Chondrocyte (in vitro differentiated cells): Measurements from ENCODE around the gene SLC39A11. TPM values are rescaled to one million over a fixed set of nuclear protein-coding genes. Genes with fewer than 3 reads are reported as not detected.

Experiments
- DNase-seq: peaks from one replicate; pipeline ENCODE4 v3.0.0; 2021; ENCODE audit warnings: mixed read lengths, low spot score
- H3K27ac Mint-ChIP-seq: one replicate; pipeline ENCODE4 v1.8.0; 2021; ENCODE audit warnings: mild to moderate bottlenecking, moderate library complexity, mixed read lengths; ENCODE audit not compliant: unreplicated experiment
- H3K27me3 Mint-ChIP-seq: 2 replicates; pipeline ENCODE4 v1.8.0; 2021; ENCODE audit warnings: low read depth, mixed read lengths
- H3K36me3 Mint-ChIP-seq: 2 replicates; pipeline ENCODE4 v1.8.0; 2021; ENCODE audit warnings: low read depth, mixed read lengths
- H3K4me1 Mint-ChIP-seq: 2 replicates; pipeline ENCODE4 v1.8.0; 2021; ENCODE audit warnings: low read depth, mild to moderate bottlenecking, mixed read lengths
- H3K4me3 Mint-ChIP-seq: one replicate; pipeline ENCODE4 v1.8.0; 2021; ENCODE audit warnings: mild to moderate bottlenecking, moderate library complexity, mixed read lengths; ENCODE audit not compliant: unreplicated experiment
- H3K9me3 Mint-ChIP-seq: 2 replicates; pipeline ENCODE4 v1.8.0; 2021; ENCODE audit warnings: low read depth, mixed read lengths
- total RNA-seq: library from RNA; stranded (reverse); gene quantifications from 3 replicates; pipeline ENCODE4 v1.2.1, GENCODE V29; 2021
- TF ChIP-seq, protein P1 (sequence below): fragments of 200-600 bp; sonication (generic); IDR thresholded peaks from 2 replicates; pipeline ENCODE4 v1.5.0; 2021; ENCODE audit warnings: antibody characterized with exemption, mild to moderate bottlenecking, moderate library complexity

Gene SLC39A11
- total RNA-seq, 1 donor from 2014 or later: 25.3 TPM

DNA sequence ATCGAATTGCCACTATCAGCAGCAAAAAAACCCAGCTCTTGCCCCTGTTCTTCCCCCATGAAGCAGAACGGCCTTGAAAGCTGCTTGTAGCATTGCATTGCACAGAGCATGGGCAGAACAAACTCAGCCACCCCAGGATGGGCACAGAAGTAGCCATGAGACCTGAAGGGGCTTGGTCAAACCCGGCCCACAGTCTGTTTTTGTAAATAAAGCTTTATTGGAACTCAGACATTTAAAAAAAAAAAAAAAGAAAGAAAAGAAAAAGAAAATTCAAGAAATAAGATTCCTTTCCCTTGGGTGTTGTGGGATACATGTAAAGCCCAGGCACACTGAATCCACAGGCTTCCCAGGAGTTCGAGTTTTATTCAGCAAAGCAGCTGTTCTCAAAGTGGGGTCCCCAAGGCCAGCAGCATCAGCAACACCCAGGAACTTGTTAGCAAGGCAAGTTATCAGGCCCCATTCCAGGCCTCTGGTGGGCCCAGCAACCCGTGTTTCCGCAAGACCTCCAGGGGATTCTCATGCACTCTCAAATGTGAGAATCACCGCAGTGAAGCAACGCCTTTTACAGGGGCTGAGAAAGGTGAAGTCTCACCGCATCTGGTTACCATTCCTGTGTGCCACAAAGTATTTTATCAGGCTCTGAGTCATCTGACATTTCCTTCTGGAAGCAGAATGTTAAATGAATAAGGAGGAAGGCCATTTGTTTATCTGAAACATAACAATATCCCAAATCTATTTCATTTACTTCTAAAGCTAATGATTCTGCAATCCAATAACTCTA is 108.2 kb downstream of the SLC39A11 start:
- Mint-ChIP-seq H3K27me3 (no peaks in the 10 kb centered on the region), H3K27ac (no peak overlapping the region), H3K36me3 (no peaks in the 10 kb centered on the region), H3K4me1 (peaks cover 15% of the 10 kb centered on the region), H3K4me3 (no peak overlapping the region), H3K9me3 (no peaks in the 10 kb centered on the region)
- TF ChIP-seq, protein P1, sequence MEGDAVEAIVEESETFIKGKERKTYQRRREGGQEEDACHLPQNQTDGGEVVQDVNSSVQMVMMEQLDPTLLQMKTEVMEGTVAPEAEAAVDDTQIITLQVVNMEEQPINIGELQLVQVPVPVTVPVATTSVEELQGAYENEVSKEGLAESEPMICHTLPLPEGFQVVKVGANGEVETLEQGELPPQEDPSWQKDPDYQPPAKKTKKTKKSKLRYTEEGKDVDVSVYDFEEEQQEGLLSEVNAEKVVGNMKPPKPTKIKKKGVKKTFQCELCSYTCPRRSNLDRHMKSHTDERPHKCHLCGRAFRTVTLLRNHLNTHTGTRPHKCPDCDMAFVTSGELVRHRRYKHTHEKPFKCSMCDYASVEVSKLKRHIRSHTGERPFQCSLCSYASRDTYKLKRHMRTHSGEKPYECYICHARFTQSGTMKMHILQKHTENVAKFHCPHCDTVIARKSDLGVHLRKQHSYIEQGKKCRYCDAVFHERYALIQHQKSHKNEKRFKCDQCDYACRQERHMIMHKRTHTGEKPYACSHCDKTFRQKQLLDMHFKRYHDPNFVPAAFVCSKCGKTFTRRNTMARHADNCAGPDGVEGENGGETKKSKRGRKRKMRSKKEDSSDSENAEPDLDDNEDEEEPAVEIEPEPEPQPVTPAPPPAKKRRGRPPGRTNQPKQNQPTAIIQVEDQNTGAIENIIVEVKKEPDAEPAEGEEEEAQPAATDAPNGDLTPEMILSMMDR: no peak
- DNase-seq: no peak

DNA sequence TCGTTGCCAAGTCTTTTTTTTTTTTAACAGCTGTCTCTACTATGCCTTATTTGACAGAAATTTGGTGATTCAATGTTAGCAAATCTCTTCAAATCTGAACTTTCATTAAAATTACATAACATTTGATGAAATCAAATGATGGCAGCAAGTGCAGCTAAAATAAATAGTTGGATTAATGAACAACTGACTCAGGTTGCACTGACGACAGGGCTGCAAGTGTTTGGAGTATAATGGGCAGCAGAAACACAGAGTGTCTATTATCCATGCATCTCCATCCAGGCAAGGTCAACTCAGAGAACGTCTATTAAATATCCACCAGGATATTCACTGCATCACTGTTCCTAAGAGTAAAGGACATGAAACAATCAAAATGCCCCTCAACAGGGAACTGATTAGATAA is 109.8 kb downstream of the SLC39A11 start:
- no peak overlapping the region for H3K27ac Mint-ChIP-seq
- H3K4me1 Mint-ChIP-seq: peaks cover 25% of the 10 kb centered on the region
- H3K36me3 Mint-ChIP-seq: no peaks in the 10 kb centered on the region
- H3K4me3 Mint-ChIP-seq: no peak overlapping the region
- peaks cover 3% of the 10 kb centered on the region for H3K9me3 Mint-ChIP-seq
- TF ChIP-seq, protein P1: no peak
- no peaks in the 10 kb centered on the region for H3K27me3 Mint-ChIP-seq
- no peak for DNase-seq

DNA sequence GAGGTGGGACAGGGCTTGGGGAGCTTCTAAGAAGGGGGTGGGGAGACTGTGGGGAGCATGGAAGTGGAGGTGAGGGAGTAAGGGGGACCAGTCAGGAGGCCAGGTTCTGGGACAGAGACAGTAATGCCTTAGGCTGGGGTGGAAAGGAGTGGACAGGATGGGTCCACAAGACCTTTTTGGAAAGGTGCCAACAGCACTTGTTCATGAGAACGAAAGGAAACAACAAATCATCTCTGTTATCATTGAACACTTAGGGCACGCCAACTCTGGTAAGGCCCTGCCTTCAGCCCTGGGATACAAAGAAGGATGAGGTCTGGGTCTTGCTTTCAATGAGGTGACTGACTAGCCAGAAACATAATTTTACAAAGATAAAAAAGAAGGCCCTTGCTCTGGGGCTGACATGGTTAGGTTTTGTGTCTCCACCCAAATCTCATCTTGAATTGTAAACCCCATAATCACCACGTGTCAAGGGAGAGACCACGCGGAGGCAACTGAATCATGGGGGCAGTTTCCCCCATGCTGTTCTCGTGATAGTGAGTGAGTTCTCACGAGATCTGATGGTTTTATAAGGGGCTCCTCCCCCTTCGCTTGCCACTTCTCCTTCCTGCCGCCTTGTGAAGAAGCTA is 113.8 kb downstream of the SLC39A11 start:
- TF ChIP-seq, protein P1: no peak
- Mint-ChIP-seq H3K36me3 (no peaks in the 10 kb centered on the region), H3K9me3 (peaks cover 3% of the 10 kb centered on the region), H3K4me1 (peaks cover 28% of the 10 kb centered on the region), H3K4me3 (peak overlapping the region; percentile 35), H3K27ac (peak overlapping the region; percentile 61), H3K27me3 (no peaks in the 10 kb centered on the region)
- no peak for DNase-seq

DNA sequence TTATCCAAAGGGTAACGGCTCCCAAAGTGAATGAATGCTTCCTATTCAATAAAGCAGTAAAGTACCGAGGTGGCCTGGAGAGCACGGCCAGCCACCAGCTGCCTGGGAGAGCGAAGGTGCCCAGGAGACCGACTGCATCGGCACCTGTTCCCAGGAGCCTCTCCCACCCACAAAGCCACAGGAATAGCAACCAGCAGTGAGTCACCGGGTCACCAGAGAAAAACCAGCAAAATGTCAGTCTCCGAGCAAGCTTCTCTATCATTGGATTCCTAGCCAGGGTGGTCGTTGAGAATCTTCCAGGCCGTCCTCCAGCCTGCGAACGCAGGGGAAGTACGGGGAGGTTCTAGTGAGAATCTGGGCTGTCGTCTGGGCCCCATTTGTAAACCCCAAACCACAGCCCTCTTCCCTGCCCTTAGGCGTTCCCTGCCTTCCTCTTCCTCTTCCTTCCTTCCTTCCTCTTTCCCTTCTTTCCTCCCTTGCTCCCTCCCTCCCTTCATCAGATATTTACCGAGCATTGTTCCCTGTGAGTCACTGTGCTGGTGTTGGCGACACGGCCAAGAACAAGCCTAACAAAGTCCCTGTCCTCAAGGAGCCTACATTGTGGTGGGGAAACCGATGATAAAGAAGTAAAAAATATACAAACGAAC is 114.6 kb downstream of the SLC39A11 start:
- no peak for DNase-seq

More for the DNA sequence above, 114.6 kb downstream of the SLC39A11 start:
- peaks cover 28% of the 10 kb centered on the region for H3K4me1 Mint-ChIP-seq
- TF ChIP-seq, protein P1: no peak
- no peaks in the 10 kb centered on the region for H3K27me3 Mint-ChIP-seq
- H3K27ac Mint-ChIP-seq: peak overlapping the region; percentile 98
- peaks cover 3% of the 10 kb centered on the region for H3K9me3 Mint-ChIP-seq
- H3K4me3 Mint-ChIP-seq: no peak overlapping the region
- H3K36me3 Mint-ChIP-seq: no peaks in the 10 kb centered on the region
